Activated naive CD4-positive, alpha-beta T cell treated with anti-CD3 and anti-CD28 coated beads for 36 hours (primary cell): ENCODE data around the gene P4HA3. TPM values are rescaled to one million over a fixed set of nuclear protein-coding genes. Genes with fewer than 3 reads are reported as not detected.

Experiments
- CTCF ChIA-PET: fragments of 350-600 bp; sonication (Branson Sonifier 250); formaldehyde crosslinking; loops from one replicate; lab custom pipeline; 2021; ENCODE audit warnings: antibody characterized with exemption; lab: Charles Lee
- DNase-seq: peaks from one replicate; pipeline ENCODE4 v3.0.0-alpha.2; 2020
- H3K27ac Mint-ChIP-seq: one replicate; pipeline ENCODE4 v1.8.0; 2021; ENCODE audit warnings: mild to moderate bottlenecking, mixed read lengths
- H3K27me3 Mint-ChIP-seq: one replicate; pipeline ENCODE4 v1.8.0; 2021; ENCODE audit warnings: low read depth, mixed read lengths
- H3K36me3 Mint-ChIP-seq: one replicate; pipeline ENCODE4 v1.8.0; 2021; ENCODE audit warnings: low read depth, mixed read lengths
- H3K4me1 Mint-ChIP-seq: one replicate; pipeline ENCODE4 v1.8.0; 2021; ENCODE audit warnings: low read depth, mixed read lengths
- H3K4me3 Mint-ChIP-seq: one replicate; pipeline ENCODE4 v1.8.0; 2021; ENCODE audit warnings: mild to moderate bottlenecking, moderate library complexity, mixed read lengths
- H3K9me3 Mint-ChIP-seq: one replicate; pipeline ENCODE4 v1.8.0; 2021; ENCODE audit warnings: mixed read lengths
- intact Hi-C: fragments of 100-400 bp; cut with micrococcal nuclease; formaldehyde crosslinking; loops from one replicate; pipeline ENCODE4 v1.15.1; 2023
- total RNA-seq, 2 experiments: library from RNA; stranded (reverse); gene quantifications; one replicate each; pipeline ENCODE4 v1.2.3, GENCODE V29; 2021

Gene P4HA3
- total RNA-seq, 2 experiments from 2014 or later, result not detected

- DNase-seq, result no peak
- Mint-ChIP-seq H3K27me3 (peaks cover 20% of the 10 kb centered on the region), H3K4me3 (no peak overlapping the region), H3K9me3 (peaks cover 7% of the 10 kb centered on the region), H3K36me3 (peaks cover 3% of the 10 kb centered on the region), H3K27ac (no peak overlapping the region), H3K4me1 (peaks cover 4% of the 10 kb centered on the region)
- CTCF ChIA-PET, result interaction anchor here (0.5 to 1.4 kb wide), 2 partner anchors 9 to 138 kb away, joined by 5 read pairs; no protein-coding TSS in a partner anchor
- intact Hi-C loops, result no loop called here
Observed at GRCh38 chr11:74312326-74312725, 886 bp upstream of the P4HA3 start.

- Mint-ChIP-seq H3K9me3 (no peaks in the 10 kb centered on the region), H3K4me3 (peak overlapping the region; percentile 54), H3K27me3 (peaks cover 23% of the 10 kb centered on the region), H3K36me3 (no peaks in the 10 kb centered on the region), H3K4me1 (peaks cover 4% of the 10 kb centered on the region), H3K27ac (no peak overlapping the region)
- CTCF ChIA-PET, result interaction anchor here (0.6 to 2.5 kb wide), 2 partner anchors 11 to 122 kb away, joined by 3 to 10 read pairs; no protein-coding TSS in a partner anchor
- no peak for DNase-seq
- intact Hi-C loops, result no loop called here
Observed at GRCh38 chr11:74310857-74311256, 583 bp downstream of the P4HA3 start.

DNA sequence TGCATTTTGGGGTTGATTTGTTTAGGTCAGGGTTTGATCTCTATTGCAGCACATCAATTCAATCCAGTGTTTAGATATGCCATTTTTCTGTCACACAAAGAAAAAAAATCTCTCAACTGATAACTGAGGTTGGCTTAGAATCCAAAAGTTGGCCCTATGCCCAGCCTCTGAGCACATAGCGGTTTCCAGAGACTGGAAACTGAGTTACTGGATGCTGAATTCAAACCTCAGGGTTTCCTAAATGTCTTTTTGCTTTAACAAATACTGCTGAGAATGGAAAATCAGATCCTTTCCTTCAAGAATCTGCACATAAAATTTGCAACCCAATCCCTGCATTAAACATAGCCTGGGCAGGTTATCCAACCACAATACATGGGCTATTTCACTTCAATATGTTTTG lies 4.0 kb downstream of the P4HA3 start:
- Mint-ChIP-seq H3K4me3 (no peak overlapping the region), H3K36me3 (no peaks in the 10 kb centered on the region), H3K27ac (no peak overlapping the region), H3K27me3 (peaks cover 24% of the 10 kb centered on the region), H3K9me3 (no peaks in the 10 kb centered on the region), H3K4me1 (peaks cover 4% of the 10 kb centered on the region)
- CTCF ChIA-PET, result interaction anchor here (0.8 to 1.4 kb wide), 2 partner anchors 14 kb away, joined by 3 read pairs; no protein-coding TSS in a partner anchor
- intact Hi-C loops, result no loop called here
- DNase-seq, result no peak

DNA sequence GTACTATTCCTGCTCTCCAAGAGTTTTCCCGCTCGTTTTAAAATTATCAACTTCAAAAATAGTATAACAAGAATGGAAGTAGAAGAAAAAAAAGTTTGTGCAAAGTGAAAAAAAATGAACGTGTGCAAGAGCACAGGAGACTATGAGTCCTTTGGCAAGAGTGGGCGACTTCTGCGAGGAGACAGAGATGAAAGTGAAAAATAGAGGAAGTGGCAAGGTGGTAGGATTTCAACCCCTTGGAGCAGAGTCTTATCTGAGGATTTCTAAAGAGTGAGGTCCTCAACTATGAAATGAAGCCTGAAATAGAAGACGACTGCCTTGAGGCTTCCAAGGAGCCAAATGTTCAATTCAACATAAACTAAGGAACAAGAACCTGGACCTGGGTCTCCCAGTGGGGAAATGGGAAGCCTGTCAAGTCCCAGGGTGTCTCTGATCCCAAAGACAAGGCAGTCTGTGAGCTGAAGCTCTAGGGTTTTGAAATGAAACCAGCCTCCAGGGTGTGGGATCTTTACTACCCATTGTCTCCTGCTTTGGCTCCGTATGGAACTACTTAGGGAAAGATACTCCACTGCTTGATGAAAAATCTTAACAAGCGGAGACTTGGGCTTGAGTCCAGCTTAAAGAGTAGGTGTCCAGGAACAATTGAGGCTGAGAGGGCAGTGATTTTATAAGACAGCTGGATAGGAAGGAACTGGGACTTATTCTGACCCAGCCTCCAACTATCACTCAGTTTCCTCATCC lies 4.8 kb downstream of the P4HA3 start:
- no peak for DNase-seq
- no peak overlapping the region for H3K27ac Mint-ChIP-seq
- peaks cover 18% of the 10 kb centered on the region for H3K27me3 Mint-ChIP-seq
- no peaks in the 10 kb centered on the region for H3K9me3 Mint-ChIP-seq
- CTCF ChIA-PET, result interaction anchor here (1.4 kb wide), 1 partner anchor 15 kb away, joined by 3 read pairs; no protein-coding TSS in a partner anchor
- no peaks in the 10 kb centered on the region for H3K36me3 Mint-ChIP-seq
- no peak overlapping the region for H3K4me3 Mint-ChIP-seq
- peaks cover under 1% of the 10 kb centered on the region for H3K4me1 Mint-ChIP-seq
- intact Hi-C loops, result no loop called here

DNA sequence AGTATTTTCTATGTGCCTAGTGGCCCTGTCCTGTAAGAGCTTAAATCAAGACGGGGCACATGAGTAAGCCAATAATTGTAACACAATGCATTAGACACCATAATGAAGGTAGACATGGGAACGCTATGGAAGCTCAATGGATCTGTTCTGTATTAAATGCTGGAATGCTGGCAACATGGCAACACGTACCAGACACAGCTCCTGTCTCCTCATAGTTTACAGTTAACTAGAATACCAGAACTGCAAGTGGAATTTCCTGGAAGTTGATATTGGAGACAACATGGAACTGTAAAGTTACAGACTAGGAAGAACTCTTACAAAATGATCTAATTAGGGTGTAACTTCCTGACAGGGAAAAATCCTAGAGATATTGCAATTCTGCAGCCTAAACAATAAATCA lies 12.4 kb downstream of the P4HA3 start:
- no peaks in the 10 kb centered on the region for H3K9me3 Mint-ChIP-seq
- H3K36me3 Mint-ChIP-seq, result no peaks in the 10 kb centered on the region
- no peak for DNase-seq
- peaks cover 7% of the 10 kb centered on the region for H3K4me1 Mint-ChIP-seq
- CTCF ChIA-PET, result interaction anchor here (0.7 kb wide), 1 partner anchor 789 kb away, joined by 4 read pairs; no protein-coding TSS in a partner anchor
- peaks cover 4% of the 10 kb centered on the region for H3K27me3 Mint-ChIP-seq
- intact Hi-C loops, result no loop called here
- H3K4me3 Mint-ChIP-seq, result no peak overlapping the region
- H3K27ac Mint-ChIP-seq, result no peak overlapping the region

- peaks cover 6% of the 10 kb centered on the region for H3K27me3 Mint-ChIP-seq
- intact Hi-C loops, result no loop called here
- no peak overlapping the region for H3K4me3 Mint-ChIP-seq
- CTCF ChIA-PET, result interaction anchor here (0.7 to 1.5 kb wide), 3 partner anchors 20 to 42 kb away, joined by 3 to 4 read pairs (median 3); no protein-coding TSS in a partner anchor
- H3K4me1 Mint-ChIP-seq, result peaks cover 7% of the 10 kb centered on the region
- no peak overlapping the region for H3K27ac Mint-ChIP-seq
- no peaks in the 10 kb centered on the region for H3K9me3 Mint-ChIP-seq
- DNase-seq, result no peak
- H3K36me3 Mint-ChIP-seq, result no peaks in the 10 kb centered on the region
Observed at GRCh38 chr11:74297484-74297883, 14.0 kb downstream of the P4HA3 start.

GRCh38 chr11:74288911-74289310 lies 22.5 kb downstream of the P4HA3 start:
- intact Hi-C loops, result no loop called here
- Mint-ChIP-seq H3K4me1 (peaks cover 3% of the 10 kb centered on the region), H3K36me3 (no peaks in the 10 kb centered on the region), H3K9me3 (no peaks in the 10 kb centered on the region), H3K27me3 (peaks cover 3% of the 10 kb centered on the region), H3K27ac (no peak overlapping the region), H3K4me3 (no peak overlapping the region)
- CTCF ChIA-PET, result no interaction called here
- no peak for DNase-seq

DNA sequence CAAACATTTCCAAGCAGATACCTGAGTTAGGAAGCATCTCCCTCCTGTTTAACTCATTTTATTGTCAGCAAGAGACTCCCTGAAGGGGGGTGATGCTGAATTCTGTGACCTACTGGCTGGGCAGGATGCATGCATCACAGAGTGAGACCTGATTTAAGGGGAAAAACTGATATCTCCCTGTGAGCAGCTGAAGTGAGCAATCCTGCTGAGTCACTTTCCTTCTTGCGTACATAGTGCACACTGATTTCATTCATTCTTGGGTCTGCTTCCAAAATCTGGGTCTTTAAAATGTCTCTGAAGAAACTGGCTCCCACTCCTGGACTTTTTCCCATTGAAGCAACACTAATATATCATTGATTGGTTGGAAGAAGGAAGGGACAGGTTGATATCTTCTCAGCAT lies 23.3 kb downstream of the P4HA3 start:
- Mint-ChIP-seq H3K9me3 (no peaks in the 10 kb centered on the region), H3K4me1 (peaks cover 3% of the 10 kb centered on the region), H3K27ac (no peak overlapping the region), H3K4me3 (no peak overlapping the region), H3K27me3 (peaks cover 3% of the 10 kb centered on the region), H3K36me3 (no peaks in the 10 kb centered on the region)
- CTCF ChIA-PET, result no interaction called here
- DNase-seq, result peak; percentile 34
- intact Hi-C loops, result no loop called here

DNA sequence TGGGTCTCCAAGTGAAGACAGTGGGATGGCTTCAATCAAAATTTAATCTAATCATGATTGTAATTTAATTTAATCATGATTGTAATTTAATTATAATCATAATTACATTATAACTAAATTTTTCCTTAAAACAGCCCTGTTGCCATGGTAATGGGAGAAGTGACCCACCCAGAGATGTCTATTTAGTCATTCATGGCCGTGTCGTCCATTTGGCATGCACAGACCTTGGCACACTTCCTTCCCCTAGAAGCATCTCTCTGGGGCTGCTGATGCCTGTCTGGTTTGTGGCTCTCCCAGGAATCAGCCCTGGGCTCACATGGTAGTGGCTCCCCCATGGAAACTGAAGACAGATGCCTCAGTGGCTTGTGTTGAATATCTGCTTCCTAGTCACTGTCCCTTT lies 27.0 kb downstream of the P4HA3 start:
- DNase-seq, result no peak
- peaks cover 2% of the 10 kb centered on the region for H3K9me3 Mint-ChIP-seq
- no peak overlapping the region for H3K27ac Mint-ChIP-seq
- H3K4me1 Mint-ChIP-seq, result peaks cover 3% of the 10 kb centered on the region
- intact Hi-C loops, result no loop called here
- H3K27me3 Mint-ChIP-seq, result no peaks in the 10 kb centered on the region
- no peak overlapping the region for H3K4me3 Mint-ChIP-seq
- CTCF ChIA-PET, result interaction anchor here (1.0 kb wide), 1 partner anchor 29 kb away, joined by 3 read pairs; no protein-coding TSS in a partner anchor
- H3K36me3 Mint-ChIP-seq, result no peaks in the 10 kb centered on the region

DNA sequence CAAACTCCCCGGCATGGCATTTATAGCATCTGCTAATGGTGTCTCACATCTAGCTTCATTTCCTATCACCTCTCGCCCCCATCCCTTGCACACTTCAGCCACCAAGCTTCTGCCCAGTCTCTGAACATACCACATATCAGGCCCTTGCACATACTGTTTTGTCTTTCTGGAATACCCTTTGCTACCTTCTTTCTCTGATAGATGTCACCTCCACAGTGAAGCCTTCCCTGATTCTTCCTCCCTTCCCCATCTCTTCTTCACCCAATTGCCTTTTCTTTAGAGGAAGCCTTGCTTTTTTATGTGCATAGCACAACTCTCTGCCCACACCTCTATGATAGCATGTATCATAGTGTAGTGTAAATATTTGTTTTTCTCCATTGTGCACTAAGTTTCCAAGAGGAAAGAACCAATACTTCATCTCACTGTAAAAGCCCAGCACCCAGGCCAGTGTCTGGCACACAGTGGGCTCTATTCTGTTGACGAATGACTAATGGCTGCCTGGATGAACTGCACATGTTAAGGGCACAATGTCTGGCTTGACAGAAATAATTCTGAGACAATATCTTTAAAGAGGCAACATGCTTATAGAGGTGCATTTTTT lies 27.8 kb downstream of the P4HA3 start:
- peaks cover 2% of the 10 kb centered on the region for H3K9me3 Mint-ChIP-seq
- CTCF ChIA-PET, result interaction anchor here (1.0 kb wide), 1 partner anchor 28 kb away, joined by 3 read pairs; no protein-coding TSS in a partner anchor
- no peak for DNase-seq
- no peaks in the 10 kb centered on the region for H3K27me3 Mint-ChIP-seq
- H3K4me1 Mint-ChIP-seq, result peaks cover 3% of the 10 kb centered on the region
- intact Hi-C loops, result no loop called here
- H3K27ac Mint-ChIP-seq, result no peak overlapping the region
- H3K36me3 Mint-ChIP-seq, result no peaks in the 10 kb centered on the region
- no peak overlapping the region for H3K4me3 Mint-ChIP-seq

DNA sequence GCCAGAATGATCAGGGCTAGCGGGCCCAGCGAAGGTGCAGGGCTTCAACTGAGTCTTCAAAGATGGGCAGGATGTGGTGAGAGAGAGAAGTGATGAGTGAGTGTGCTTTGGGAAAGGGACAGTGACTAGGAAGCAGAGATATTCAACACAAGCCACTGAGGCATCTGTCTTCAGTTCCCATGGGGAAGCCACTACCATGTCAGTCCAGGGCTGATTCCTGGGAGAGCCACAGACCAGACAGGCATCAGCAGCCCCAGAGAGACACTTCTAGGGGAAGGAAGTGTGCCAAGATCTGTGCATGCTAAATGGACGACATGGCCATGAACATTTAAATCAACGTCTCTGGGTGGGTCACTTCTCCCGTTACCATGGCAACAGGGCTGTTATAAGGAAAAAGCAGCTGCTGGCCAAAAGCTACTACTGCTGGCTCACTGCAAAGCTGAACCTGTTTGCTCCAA lies 28.5 kb downstream of the P4HA3 start:
- H3K4me3 Mint-ChIP-seq, result no peak overlapping the region
- CTCF ChIA-PET, result no interaction called here
- peak; percentile 6 for DNase-seq

GRCh38 chr11:74282421-74282820 lies 29.0 kb downstream of the P4HA3 start:
- CTCF ChIA-PET, result no interaction called here
- intact Hi-C loops, result no loop called here
- Mint-ChIP-seq H3K4me3 (no peak overlapping the region), H3K4me1 (no peaks in the 10 kb centered on the region), H3K9me3 (peaks cover 2% of the 10 kb centered on the region), H3K27me3 (no peaks in the 10 kb centered on the region), H3K36me3 (no peaks in the 10 kb centered on the region), H3K27ac (no peak overlapping the region)
- no peak for DNase-seq

More for the DNA sequence above, 28.5 kb downstream of the P4HA3 start:
- Mint-ChIP-seq H3K36me3 (no peaks in the 10 kb centered on the region), H3K27me3 (no peaks in the 10 kb centered on the region), H3K9me3 (peaks cover 2% of the 10 kb centered on the region), H3K4me1 (no peaks in the 10 kb centered on the region), H3K27ac (no peak overlapping the region)
- intact Hi-C loops, result no loop called here
